SW480 (cell line): ENCODE measurements around the gene CTNNA1.
"Not testable (repeated sequence)": the region's sequence is repeated elsewhere in the genome, so short reads cannot be mapped to it uniquely, and the experiment has no call there.

Source experiments
- DNase-seq: peaks from one replicate; pipeline ENCODE4 v3.0.0-alpha.2; 2016; ENCODE audit warnings: low spot score

CTNNA1 gene

DNA sequence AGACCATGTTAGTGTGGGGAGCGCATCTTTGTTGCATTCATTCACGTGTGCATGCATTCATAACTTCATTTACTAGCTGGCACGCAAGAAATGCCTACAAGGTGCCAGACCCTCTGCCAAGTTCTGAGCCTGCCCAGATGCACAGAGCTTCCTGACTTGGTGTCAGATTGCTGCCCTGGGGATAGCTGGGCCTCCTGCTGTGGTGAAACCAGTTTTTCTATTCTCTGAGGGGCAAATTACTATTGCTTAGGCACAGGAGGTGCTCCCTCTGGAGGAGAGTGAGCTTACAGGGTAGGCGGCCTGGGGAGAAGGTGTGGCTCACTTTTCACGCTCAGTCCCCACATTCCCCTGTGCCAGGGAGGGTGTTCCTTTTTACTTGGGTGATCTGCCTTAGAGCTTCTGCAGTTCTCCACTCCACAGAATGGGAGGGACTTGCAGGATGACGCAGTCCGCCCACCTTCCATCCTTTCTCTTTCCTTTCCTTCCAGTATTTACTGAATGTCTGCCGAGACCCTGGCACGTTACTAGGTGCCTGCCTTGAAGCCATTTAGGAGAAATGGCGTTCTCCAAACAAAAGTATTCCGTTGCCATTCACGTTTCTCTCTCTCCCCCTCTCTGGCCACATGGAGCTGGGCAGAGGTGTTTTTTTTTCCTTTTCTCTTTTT lies 27.9 kb upstream of the CTNNA1 start:
- peak; percentile 90 for DNase-seq

DNA sequence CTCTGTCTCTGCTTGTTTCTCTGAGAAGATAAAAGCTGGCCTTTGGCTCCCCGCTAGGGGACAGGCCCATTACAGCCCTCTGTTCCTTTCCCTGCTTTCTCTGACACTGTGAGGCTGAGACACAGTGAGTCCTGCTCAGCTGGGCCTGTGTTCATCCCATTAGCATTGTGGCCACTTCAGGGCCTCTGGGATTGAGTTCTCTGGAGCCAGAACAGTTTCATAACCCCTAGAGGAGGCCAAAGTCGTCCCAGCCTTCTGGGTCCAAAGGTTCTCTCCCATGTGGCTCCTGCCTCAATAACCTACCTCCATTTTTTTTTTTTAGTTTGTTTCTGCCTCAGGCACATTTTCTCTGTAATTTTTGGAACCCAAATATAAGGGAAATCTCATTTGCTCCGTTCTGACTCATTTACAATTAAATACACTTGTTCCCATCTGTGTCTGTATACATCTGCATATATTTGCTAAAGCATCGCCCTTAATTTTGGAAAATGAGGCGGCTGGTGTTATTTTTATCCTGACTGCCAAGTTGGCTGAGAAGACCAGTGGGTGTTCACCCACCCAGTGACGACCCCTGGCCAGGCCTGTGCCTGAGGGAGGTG lies 27.3 kb upstream of the CTNNA1 start:
- peak; percentile 46 for DNase-seq

DNA sequence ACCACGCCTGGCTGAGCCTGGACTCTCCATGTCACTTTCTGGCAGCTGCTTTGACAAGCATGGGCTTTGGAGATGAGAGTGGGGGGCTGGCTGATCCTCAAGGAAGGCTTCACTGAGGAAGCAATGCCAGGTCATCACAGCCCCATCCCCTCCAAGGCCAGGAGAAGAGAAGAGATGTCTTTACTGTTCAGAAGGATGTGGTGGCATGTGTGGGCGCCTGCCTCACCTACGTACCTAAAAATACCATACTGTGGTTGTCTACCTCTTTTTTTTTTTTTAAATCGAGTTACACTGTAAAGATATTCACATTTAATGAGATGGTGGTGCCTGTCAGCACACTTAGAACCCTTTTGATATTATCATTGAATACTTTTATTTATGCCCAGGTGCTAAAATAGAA lies 26.4 kb upstream of the CTNNA1 start:
- no peak for DNase-seq

DNA sequence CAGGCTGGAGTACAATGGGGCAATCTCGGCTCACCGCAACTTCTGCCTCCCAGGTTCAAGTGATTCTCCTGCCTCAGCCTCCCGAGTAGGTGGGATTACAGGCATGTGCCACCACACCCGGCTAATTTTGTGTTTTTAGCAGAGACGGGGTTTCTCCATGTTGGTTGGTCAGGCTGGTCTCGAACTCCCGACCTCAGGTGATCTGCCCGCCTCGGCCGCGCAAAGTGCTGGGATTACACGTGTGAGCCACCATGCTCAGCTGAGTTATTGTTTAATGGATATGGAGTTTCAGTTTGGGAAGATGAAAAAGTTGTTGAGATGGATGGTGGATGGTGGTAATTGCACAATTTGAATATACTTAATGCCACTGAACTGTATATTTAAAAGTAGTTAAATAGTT lies 22.7 kb upstream of the CTNNA1 start:
- DNase-seq: not testable (repeated sequence)

DNA sequence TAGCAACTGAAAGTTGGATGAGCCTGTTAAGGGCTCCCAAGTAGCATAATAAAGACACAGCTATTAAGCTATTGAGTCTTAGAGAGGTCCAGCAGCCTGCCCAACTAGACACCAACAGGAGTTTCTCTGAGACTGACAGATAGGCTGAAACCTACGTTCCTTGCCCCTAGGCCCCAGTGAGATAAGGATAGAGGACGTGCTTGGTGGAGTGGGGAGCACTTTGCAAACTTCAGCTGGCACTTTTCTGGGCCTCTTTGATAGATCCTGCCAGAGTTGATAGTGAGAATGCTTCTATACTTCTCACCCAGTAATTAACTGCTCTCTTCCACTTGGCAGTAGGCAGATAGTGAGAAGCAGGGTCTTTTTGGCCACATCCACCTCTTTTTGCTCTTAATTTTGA lies 20.8 kb upstream of the CTNNA1 start:
- DNase-seq: no peak

DNA sequence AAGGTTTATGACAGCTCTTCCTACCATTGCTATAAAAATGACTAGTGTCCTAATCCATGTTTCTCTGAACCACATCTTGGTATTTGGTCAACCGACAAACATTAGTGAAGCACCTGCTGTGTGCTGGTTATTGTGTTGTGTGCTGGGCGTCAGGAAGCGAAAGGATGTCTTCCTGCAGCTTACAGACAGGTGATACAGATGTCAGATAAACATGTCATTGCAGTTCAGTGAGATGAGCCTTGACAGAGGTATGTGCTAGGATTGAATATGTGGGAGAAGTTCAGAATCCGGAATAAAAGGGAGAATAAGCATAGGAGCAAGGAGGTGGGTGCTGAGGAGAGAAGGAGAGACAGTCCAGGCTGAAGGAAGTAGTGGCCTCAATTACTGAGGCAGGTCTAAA lies 20.3 kb upstream of the CTNNA1 start:
- DNase-seq: no peak

DNA sequence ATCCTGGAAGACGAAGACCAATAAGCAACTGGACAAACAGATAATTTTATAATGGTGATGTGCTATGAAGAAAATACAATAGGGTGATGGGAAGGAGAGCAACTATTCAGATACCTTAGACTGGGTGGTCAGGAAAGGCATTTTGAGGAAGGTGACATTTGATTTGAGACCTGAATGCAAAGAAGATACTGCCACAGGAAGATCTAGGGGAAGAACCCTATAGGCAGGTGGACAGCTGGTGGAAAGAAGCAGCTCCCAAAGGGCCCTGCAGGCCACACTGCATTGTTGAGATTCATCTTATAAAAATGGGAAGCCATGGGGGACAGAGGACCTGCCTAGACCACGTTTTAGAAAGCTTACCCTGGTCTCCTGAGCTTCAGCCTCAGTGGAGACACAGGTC lies 19.7 kb upstream of the CTNNA1 start:
- DNase-seq: no peak

DNA sequence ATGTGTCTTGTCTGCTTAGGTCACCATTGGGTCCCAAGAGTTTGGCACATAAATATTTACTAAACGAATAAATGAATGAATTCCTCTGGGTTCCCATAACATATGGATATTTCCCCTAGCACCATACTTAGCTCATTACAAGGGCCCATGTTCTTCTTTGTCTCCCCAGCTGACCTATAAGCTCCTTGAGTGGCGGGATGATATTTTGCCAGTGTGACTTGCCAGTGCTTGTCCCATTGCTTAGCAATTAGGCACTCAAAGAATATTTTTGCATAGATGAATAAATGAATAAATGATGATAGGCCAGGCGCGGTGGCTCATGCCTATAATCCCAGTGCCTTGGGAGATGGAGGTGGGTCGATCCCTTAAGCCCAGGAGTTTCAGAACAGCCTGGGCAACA lies 16.9 kb upstream of the CTNNA1 start:
- no peak for DNase-seq

DNA sequence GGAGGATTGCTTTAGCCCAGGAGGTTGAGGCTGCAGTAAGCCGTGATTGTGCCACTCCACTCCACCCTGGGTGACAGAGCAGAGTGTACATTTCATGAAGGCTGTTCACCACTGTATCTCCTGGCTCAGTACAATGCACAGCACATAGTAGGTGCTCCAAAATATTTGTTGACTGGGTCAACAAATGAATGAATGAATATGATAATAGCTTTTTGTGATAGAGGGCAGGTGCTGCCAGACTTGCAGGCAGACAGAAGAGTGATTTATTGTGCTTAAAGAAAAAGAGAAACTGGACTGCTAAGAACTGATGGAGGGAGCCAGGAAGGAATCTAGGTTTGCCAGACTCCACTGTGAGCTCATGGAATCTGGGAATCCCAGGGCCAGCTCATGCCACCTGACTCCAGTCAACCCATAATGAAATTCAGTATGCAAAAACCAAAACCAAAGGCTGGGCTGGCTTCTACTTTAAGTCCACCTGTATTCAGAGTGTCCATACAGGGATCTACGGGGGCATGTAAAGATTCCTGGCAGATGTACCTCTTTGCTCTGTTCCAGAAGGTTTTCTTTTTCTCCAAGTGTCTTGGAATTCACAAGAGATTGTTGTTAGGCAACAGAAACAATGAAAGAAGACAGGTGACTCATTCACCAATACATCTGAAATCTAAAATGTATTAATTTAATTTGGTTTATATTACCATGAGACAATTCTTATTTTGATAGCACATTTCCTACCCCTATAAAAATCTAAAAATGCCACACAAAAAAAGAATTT lies 15.5 kb upstream of the CTNNA1 start:
- DNase-seq: peak; percentile 59

DNA sequence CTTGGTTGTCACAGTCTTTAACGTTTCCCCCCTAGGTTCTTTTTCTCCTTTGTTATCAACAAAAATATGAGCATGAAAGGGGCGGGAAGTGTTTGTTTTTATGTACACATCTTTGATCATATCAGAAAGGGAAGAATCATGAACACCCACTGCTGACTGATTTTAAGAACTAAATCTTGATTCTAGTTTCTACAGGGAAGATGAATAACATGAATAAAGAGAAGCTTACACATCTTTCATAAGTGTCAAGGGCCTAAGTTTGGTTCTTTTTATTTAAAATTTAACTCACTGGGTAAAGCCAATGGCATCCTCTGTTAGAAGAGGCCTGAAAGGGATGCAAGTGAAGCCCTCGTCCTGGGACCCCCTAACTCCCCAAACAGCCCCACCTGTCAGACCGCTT lies 14.8 kb upstream of the CTNNA1 start:
- no peak for DNase-seq

DNA sequence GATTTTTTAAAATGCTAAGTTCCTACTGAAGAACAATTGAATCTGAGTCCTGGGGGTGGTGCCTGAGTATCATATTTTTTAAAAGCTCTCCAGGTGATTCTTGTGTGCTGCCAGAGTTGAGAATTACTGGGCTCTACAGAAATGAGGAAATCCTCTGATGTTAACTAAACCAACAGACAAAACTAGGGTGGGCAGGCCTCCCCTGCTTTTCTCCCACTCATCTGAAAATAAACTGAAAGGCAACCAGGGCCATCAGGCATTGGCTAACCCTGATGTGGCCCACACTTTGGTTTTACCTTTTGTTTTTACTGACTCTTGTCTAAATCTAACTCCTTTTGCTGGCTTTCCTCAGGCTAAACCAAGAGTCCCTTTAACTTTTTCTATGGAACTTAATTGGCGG lies 13.3 kb upstream of the CTNNA1 start:
- DNase-seq: no peak

DNA sequence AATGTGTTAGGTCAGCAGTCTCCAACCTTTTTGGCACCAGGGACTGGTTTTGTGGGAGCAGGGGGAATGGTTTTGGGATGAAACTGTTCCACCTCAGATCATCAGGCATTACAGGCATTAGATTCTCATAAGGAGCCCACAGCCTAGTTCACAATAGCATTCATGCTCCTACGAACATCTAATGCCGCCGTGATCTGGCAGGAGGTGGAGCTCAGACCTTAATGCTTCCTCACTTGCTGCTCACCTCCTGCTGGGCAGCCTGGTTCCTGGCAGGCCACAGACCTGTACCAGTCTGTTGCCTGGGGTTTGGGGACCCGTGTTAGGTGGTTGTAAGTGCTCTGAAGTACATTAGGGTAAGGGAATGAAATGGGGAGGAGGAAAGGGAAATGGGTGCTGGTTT lies 9.7 kb upstream of the CTNNA1 start:
- DNase-seq: no peak

DNA sequence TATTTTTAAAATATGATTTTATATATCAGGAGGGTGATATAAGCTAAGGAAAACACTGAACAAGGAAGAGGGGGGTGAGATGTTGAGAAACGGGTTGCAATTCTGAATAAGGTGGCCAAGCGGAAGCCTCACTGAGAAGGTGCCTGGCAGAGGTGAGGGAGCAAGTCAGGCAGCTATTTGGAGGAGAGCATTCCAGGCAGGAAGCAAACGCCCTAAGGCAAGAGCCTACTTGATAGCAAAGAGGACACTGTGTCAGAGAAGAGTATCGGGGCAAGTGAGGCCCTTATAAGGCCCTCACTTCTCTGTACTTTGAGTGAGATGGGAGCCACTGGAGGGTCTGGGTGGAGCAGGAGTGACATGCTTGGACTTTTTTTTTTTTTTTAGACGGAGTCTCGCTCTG lies 8.0 kb upstream of the CTNNA1 start:
- no peak for DNase-seq

DNA sequence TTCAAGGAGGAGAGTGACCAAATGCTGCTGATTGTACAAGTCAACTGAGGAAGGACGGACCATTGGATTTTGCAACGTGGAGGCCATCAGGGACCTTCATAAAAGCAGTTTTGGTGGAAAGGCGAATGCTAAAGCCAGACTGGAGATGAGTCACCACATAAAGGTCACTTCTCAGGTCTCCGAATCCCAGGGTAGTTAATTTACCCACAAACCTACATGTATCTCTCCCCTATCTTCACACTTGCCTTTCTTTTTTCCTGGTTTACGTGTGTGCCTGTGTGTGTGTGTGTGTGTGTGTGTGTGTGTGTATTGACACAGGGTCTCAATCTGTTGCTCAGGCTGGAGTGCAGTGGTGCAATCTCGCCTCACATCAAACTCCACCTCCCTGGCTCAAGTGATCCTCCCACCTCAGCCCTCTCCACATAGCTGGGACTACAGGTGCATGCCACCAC lies 4.6 kb upstream of the CTNNA1 start:
- DNase-seq: peak; percentile 70

DNA sequence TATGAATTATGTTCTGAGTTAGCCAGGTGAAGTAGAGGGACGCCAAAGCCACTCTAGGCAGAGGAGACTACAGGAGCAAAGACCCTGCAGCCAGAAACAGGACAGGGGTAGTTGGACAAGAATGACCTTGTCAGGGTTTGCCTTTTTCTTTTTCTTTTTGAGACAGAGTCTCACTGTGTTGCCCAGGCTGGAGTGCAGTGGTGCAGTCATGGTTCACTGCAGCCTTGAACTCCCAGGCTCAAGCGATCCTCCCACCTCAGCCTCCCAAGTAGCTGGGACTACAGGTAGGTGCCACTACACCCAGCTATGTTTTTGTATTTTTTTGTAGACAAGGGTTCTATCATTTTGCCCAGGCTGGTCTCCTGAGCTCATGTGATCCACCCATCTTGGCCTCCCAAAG lies 1.9 kb upstream of the CTNNA1 start:
- not testable (repeated sequence) for DNase-seq

DNA sequence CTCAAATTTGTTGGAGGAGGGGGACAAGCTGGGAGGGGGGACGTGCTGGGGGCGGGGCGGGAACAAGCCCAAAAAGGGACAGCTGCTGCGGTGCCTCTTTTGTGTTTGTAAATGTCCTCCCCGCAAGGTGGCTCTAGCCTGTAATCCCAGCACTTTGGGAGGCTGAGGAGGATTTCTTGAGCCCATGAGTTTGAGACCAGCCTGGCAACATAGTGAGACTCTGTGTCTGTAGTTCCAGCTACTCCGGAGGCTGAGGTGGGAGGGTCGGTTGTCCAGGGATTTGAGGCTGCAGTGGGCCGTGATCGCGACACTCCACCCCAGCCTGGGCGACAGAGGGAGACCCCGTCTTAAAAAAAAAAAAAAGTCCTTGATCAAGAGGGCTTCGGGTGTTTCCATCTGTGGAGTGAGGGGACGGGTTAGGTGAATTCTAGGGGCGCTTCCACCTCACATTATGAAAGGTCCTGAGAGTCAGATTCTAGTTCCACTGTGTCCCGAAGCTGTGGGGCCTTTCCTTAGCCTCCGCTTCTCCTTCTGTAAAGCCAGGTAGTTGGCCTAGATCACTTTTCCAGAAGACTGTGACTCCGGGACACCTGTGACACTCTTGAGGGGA lies 779 bp upstream of the CTNNA1 start:
- DNase-seq: peak; percentile 47

DNA sequence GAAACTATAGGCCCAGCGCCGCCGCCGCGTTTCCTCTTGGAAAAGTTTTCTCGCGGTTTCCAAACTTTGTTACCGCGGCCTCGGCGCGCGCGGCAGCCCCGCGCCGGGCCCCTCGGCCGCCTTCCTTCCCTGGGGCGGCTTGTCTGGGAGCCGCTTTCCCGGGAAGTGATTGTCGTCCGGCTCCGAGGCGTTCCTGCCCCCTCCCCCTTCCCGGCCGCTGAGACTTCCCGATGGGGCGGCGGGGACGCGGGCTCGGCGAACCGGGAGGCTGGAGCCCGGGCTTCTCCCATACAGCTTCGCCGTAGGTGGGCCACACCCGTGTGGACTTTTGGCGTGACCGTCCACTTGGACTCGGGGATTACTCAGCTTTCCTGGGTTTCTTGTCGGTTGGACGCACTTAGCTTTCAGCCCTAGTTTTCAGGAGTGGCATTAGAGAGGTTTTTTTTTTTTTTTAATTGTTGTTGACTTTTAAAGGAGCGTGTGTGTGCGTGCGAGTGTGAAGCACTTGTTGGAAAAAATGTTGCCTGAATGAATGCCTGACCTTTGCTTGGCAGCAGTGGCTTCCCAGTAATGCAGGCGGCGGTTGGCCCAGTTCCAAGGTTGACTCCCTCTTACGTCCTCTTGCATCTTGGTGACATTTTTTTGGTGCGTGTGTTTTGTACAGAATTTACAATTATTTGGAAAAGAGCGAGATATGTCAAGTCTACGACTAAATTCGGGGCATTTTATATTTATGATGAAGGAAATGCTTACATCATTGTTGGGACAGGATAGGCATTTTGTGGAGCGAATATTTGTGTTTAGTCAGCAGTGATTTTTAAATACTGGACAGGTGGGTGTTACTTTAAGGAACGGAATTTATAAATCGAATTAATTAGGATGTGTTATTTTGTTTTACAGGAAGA lies 821 bp downstream of the CTNNA1 start:
- DNase-seq: peak; percentile 96

DNA sequence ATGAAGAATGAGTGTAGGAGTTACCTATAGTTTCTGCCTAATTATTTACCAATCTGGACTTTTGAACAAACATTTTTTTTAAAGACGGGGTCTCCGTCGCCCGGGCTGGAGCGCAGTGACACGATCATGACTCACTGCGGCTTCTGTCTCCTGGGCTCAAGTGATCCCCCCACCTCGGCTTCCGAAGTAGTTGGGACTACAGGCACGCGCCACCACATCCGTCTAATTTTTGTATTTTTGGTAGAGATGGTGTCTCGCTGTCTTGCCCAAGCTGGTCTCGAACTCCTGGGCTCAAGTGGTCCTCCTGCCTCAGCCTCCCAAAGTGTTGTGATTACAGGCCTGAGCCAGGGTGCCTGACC lies 1.5 kb downstream of the CTNNA1 start:
- peak; percentile 59 for DNase-seq

DNA sequence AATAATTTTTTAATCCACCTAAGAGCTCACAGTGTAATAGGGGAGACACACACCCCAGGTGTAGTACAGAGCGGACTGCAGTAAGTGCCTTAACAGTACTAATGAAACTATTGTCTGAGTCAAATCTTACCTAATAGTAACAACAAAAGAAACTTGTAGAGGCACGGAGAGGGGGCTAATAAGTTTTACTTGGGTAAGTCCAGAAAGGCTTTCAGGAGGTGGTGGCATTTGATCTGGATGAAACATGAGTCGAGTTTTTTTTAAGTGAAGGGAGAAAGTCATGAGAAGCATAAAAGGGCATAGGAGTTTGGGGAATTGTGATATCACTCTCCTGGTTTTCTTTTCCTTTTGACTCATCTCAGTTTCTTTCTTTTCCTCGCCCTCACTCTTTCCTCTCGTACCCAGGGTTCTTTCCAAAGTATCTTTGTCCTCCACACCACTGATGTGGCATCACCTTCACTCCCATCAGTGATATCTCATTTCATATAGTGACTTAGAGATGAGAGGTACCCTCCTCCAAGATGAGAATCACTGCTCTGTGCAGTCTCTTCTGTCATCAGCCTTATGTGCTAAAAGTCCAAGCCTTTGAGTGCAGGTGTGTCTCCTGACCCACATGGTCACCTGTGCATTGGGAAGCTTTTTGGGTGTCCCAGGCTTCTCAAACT lies 2.0 kb downstream of the CTNNA1 start:
- DNase-seq: no peak

DNA sequence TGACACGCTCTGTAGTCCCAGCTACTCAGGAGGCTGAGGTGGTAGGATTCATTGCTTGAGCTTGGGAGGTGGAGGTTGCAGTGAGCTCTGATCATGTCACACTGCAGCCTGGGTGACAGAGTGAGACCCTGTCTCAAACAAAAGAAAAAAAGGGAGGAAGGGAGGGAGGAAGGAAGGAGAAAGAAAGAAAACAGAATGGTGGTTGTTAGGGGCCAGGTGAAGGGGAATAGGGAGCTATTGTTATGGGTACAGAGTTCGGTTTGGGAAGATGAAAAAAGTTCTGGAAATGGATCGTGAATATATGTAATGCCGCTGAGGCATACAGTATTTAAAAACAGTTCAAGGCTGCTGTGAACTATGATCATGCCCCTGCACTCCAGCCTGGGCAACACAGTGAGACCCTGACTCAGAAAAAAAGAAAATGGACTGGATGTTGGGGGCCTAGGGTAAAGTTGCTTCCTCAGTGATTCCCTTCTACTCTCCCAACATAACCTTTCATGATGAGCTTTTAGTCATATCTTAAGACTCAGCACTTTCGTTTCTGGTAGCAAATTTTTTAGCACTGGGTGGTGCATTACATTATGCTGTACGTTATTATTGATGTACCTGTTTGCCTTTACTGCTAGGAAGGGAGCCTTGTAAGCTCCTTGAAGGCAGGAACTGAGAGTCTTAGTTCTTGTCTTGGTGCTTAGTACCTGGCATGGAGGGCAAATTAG lies 4.0 kb downstream of the CTNNA1 start:
- no peak for DNase-seq
